IMR-90 (cell line): ENCODE data around the gene APP. TPM values are rescaled to one million over a fixed set of nuclear protein-coding genes. Genes with fewer than 3 reads are reported as not detected.

Source experiments
- ATAC-seq: fragments of 200-7000 bp; cut with Tn5 transposase; 2 replicates; pipeline ENCODE4 v1.9.1; 2020; ENCODE audit warnings: low read depth, mild to moderate bottlenecking, moderate library complexity
- BruUV-seq: library from RNA; stranded (reverse); fragments of 400-500 nt; replicated peaks from 2 replicates; lab custom pipeline; 2021; lab: Mats Ljungman, UMichigan
- CTCF ChIA-PET: fragments of 300-600 bp; formaldehyde crosslinking; extraction: SDS; loops from one replicate; lab custom pipeline; 2021; ENCODE audit warnings: antibody characterized with exemption; lab: Yijun Ruan, JAX
- POLR2A ChIA-PET: fragments of 300-600 bp; sonication (Branson Sonifier 250); formaldehyde crosslinking; loops from one replicate; lab custom pipeline; 2022; ENCODE audit warnings: antibody characterized with exemption; ENCODE audit not compliant: unreplicated experiment; lab: Charles Lee
- DNase-seq: peaks from one replicate; pipeline ENCODE4 v3.0.0; 2013
- H2AFZ ChIP-seq: replicated peaks from 2 replicates; pipeline ENCODE3; 2013; ENCODE audit warnings: low read length, mild to moderate bottlenecking; ENCODE audit not compliant: poor library complexity
- H2AK5ac ChIP-seq: 2 replicates; pipeline ENCODE4 v1.6.1; 2013; ENCODE audit warnings: low read depth, low read length, inconsistent platforms
- H2AK9ac ChIP-seq: replicated peaks from 2 replicates; pipeline ENCODE3; 2013; ENCODE audit warnings: mild to moderate bottlenecking, low read depth, low read length, moderate library complexity; ENCODE audit not compliant: poor library complexity
- H2BK120ac ChIP-seq: 2 replicates; pipeline ENCODE4 v1.6.1; 2013; ENCODE audit warnings: low read depth, low read length, inconsistent platforms
- H2BK15ac ChIP-seq: 3 replicates; pipeline ENCODE4 v1.6.1; 2013; ENCODE audit warnings: low read depth, low read length, inconsistent platforms
- H2BK20ac ChIP-seq: 2 replicates; pipeline ENCODE4 v1.6.1; 2013; ENCODE audit warnings: low read depth, mild to moderate bottlenecking, inconsistent platforms, low read length, moderate library complexity
- H2BK5ac ChIP-seq: 2 replicates; pipeline ENCODE4 v1.6.1; 2013; ENCODE audit warnings: mild to moderate bottlenecking, low read depth, low read length, inconsistent platforms; ENCODE audit not compliant: poor library complexity, severe bottlenecking
- H3K14ac ChIP-seq: replicated peaks from 2 replicates; pipeline ENCODE4 v1.6.1; 2013; ENCODE audit warnings: low read depth, low read length, inconsistent platforms
- H3K18ac ChIP-seq: 2 replicates; pipeline ENCODE4 v1.6.1; 2013; ENCODE audit warnings: low read depth, low read length, control low read depth
- H3K23ac ChIP-seq: 2 replicates; pipeline ENCODE4 v1.6.1; 2013; ENCODE audit warnings: low read depth, low read length, inconsistent platforms
- H3K27ac ChIP-seq: 2 replicates; pipeline ENCODE4 v1.5.1; 2013; ENCODE audit warnings: mild to moderate bottlenecking, control low read depth, low read length; ENCODE audit not compliant: insufficient read depth
- H3K27me3 ChIP-seq: 2 replicates; pipeline ENCODE4 v1.6.1; 2013; ENCODE audit warnings: low read length; ENCODE audit not compliant: control insufficient read depth, insufficient read depth
- H3K36me3 ChIP-seq: 2 replicates; pipeline ENCODE4 v1.6.1; 2013; ENCODE audit warnings: low read length, mixed read lengths; ENCODE audit not compliant: control insufficient read depth, insufficient read depth
- H3K4ac ChIP-seq: 2 replicates; pipeline ENCODE4 v1.6.1; 2013; ENCODE audit warnings: low read depth, low read length, inconsistent platforms
- H3K4me1 ChIP-seq: 2 replicates; pipeline ENCODE4 v1.6.1; 2013; ENCODE audit warnings: low read length, mixed read lengths; ENCODE audit not compliant: control insufficient read depth, insufficient read depth
- H3K4me2 ChIP-seq: 2 replicates; pipeline ENCODE4 v1.6.1; 2013; ENCODE audit warnings: low read depth, mild to moderate bottlenecking, control low read depth, low read length, moderate library complexity
- H3K4me3 ChIP-seq: 2 replicates; pipeline ENCODE4 v1.5.1; 2013; ENCODE audit warnings: low read depth, mild to moderate bottlenecking, control low read depth, low read length, moderate library complexity; ENCODE audit not compliant: insufficient read depth
- H3K56ac ChIP-seq: 2 replicates; pipeline ENCODE4 v1.6.1; 2013; ENCODE audit warnings: low read length, inconsistent platforms; ENCODE audit not compliant: insufficient read depth; ENCODE audit errors: extremely low read depth
- H3K79me1 ChIP-seq, 2 experiments: 2 replicates each; pipeline ENCODE4 v1.6.1; 2013; ENCODE audit warnings: low read length in 2 of 2, inconsistent platforms in 1 of 2, low read depth in 1 of 2
- H3K9ac ChIP-seq: 2 replicates; pipeline ENCODE4 v1.6.1; 2013; ENCODE audit warnings: low read depth, low read length, control low read depth
- H3K9me1 ChIP-seq: 2 replicates; pipeline ENCODE4 v1.6.1; 2013; ENCODE audit warnings: low read length, inconsistent platforms; ENCODE audit not compliant: insufficient read depth
- H3K9me3 ChIP-seq: 2 replicates; pipeline ENCODE4 v1.6.1; 2013; ENCODE audit warnings: low read length; ENCODE audit not compliant: control insufficient read depth, insufficient read depth
- H4K20me1 ChIP-seq: 2 replicates; pipeline ENCODE4 v1.6.1; 2013; ENCODE audit warnings: low read length, inconsistent platforms; ENCODE audit not compliant: insufficient read depth
- H4K5ac ChIP-seq: 2 replicates; pipeline ENCODE4 v1.6.1; 2013; ENCODE audit warnings: mild to moderate bottlenecking, low read depth, low read length, control low read depth
- H4K8ac ChIP-seq, 2 experiments: 2 replicates each; pipeline ENCODE4 v1.6.1; 2013; ENCODE audit warnings: low read depth in 2 of 2, low read length in 2 of 2, control low read depth in 1 of 2, inconsistent platforms in 1 of 2
- H4K91ac ChIP-seq: 2 replicates; pipeline ENCODE4 v1.6.1; 2013; ENCODE audit warnings: low read depth, low read length, inconsistent platforms; ENCODE audit not compliant: insufficient read depth
- BHLHE40 ChIP-seq: fragments of 150-350 bp; IDR thresholded peaks from 2 replicates; pipeline ENCODE4 v1.6.1; 2016; ENCODE audit warnings: mild to moderate bottlenecking, low read depth, low read length
- CEBPB ChIP-seq: IDR thresholded peaks from 2 replicates; pipeline ENCODE4 v1.6.1; 2012; ENCODE audit warnings: low read depth, low read length, improper control_type of control experiment
- CHD1 ChIP-seq: IDR thresholded peaks from 2 replicates; pipeline ENCODE4 v1.6.1; 2012; ENCODE audit warnings: low read depth, low read length, improper control_type of control experiment
- CTCF ChIP-seq: conservative IDR thresholded peaks from 2 replicates; pipeline ENCODE4 v1.5.1; 2012; ENCODE audit warnings: mild to moderate bottlenecking, low read depth, low read length, improper control_type of control experiment
- ELK1 ChIP-seq: fragments of 150-350 bp; IDR thresholded peaks from 2 replicates; pipeline ENCODE4 v1.6.1; 2016; ENCODE audit warnings: low read depth, mild to moderate bottlenecking, low read length, moderate library complexity, borderline replicate concordance
- FOS ChIP-seq: fragments of 150-350 bp; IDR thresholded peaks from 2 replicates; pipeline ENCODE4 v1.6.1; 2016; ENCODE audit warnings: low read depth, low read length
- MAFK ChIP-seq: IDR thresholded peaks from 2 replicates; pipeline ENCODE4 v1.6.1; 2012; ENCODE audit warnings: low read depth, low read length, improper control_type of control experiment
- MAZ ChIP-seq: IDR thresholded peaks from 2 replicates; pipeline ENCODE4 v1.6.1; 2012; ENCODE audit warnings: low read depth, mild to moderate bottlenecking, low read length, improper control_type of control experiment, moderate library complexity, borderline replicate concordance
- MXI1 ChIP-seq: IDR thresholded peaks from 2 replicates; pipeline ENCODE4 v1.6.1; 2012; ENCODE audit warnings: low read depth, mild to moderate bottlenecking, low read length, moderate library complexity, borderline replicate concordance
- NFE2L2 ChIP-seq: fragments of 150-350 bp; IDR thresholded peaks from 2 replicates; pipeline ENCODE4 v1.6.1; 2016; ENCODE audit warnings: low read depth, mild to moderate bottlenecking, low read length
- POLR2A ChIP-seq: IDR thresholded peaks from 2 replicates; pipeline ENCODE4 v1.6.1; 2012; ENCODE audit warnings: mild to moderate bottlenecking, low read depth, low read length
- RAD21 ChIP-seq: IDR thresholded peaks from 2 replicates; pipeline ENCODE4 v1.6.1; 2012; ENCODE audit warnings: low read length, improper control_type of control experiment
- RCOR1 ChIP-seq: IDR thresholded peaks from 2 replicates; pipeline ENCODE4 v1.6.1; 2012; ENCODE audit warnings: mild to moderate bottlenecking, low read length, improper control_type of control experiment; ENCODE audit not compliant: insufficient replicate concordance
- RFX5 ChIP-seq: IDR thresholded peaks from 2 replicates; pipeline ENCODE4 v1.8.0; 2012; ENCODE audit warnings: low read depth, mild to moderate bottlenecking, low read length, moderate library complexity
- SMC3 ChIP-seq: fragments of 150-350 bp; IDR thresholded peaks from 2 replicates; pipeline ENCODE4 v1.6.1; 2016; ENCODE audit warnings: low read depth, mild to moderate bottlenecking, antibody characterized with exemption, low read length, moderate library complexity
- USF2 ChIP-seq: fragments of 150-350 bp; IDR thresholded peaks from 2 replicates; pipeline ENCODE4 v1.6.1; 2017; ENCODE audit warnings: mild to moderate bottlenecking, antibody characterized with exemption, low read length, low read depth
- WGBS, 2 experiments: methylation state at CpG; one replicate each; pipeline versions ENCODE4 v1.1.5 to v1.1.7; 2013; ENCODE audit warnings: missing lambda C conversion rate in 2 of 2; ENCODE audit not compliant: insufficient read length in 1 of 2; ENCODE audit errors: extremely low coverage in 2 of 2; 5-methylcytosine and 5-hydroxymethylcytosine counted together
- dilution Hi-C: fragments of 300-500 bp; cut with HindIII; formaldehyde crosslinking; loops from one replicate; pipeline ENCODE4 v1.14.3; 2018; ENCODE audit warnings: low sequenced_read_pairs; ENCODE audit not compliant: unreplicated experiment
- in situ Hi-C: fragments of 300-500 bp; cut with MboI; formaldehyde crosslinking; loops from 3 replicates; pipeline ENCODE4 v1.14.3; 2019; ENCODE audit warnings: low sequenced_read_pairs, inconsistent platforms, mixed read lengths
- intact Hi-C: fragments of 100-400 bp; cut with micrococcal nuclease; formaldehyde crosslinking; loops from 2 replicates; pipeline ENCODE4 v1.10.0; 2022
- polyA plus RNA-seq, 3 experiments: library from polyadenylated mRNA; depleted of rRNA; stranded (reverse); fragments of >200 nt; gene quantifications; 2 replicates each; pipeline ENCODE4 v1.2.3, GENCODE V29; 2012; ENCODE audit warnings: low replicate concordance in 1 of 3
- total RNA-seq: library from RNA; depleted of rRNA; stranded (reverse); fragments of >200 nt; gene quantifications from 2 replicates; pipeline ENCODE4 v1.2.3, GENCODE V29; 2012

APP gene
- total and polyA plus RNA-seq, 2 of the 4 experiments (the other 2 are of a cell fraction), result 191 to 530 TPM

GRCh38 chr21:25885405-25885804, 285.2 kb downstream of the APP start:
- Histone ChIP-seq H3K56ac (no peak overlapping the region), H3K14ac (no peak overlapping the region), H2AFZ (no peak overlapping the region), H2BK20ac (no peak overlapping the region), H3K9me3 (no peaks in the 10 kb centered on the region), H3K9me1 (peaks cover 4% of the 10 kb centered on the region), H3K36me3 (peaks cover 21% of the 10 kb centered on the region), H4K20me1 (no peaks in the 10 kb centered on the region), H3K79me1 (peaks cover 4 to 13% of the 10 kb centered on the region in 2 experiments; a peak in 2 of 4 replicates), H3K4me1 (no peaks in the 10 kb centered on the region), H3K27ac (no peak overlapping the region), H2AK5ac (no peak overlapping the region), H3K18ac (no peak overlapping the region), H3K4me3 (no peak overlapping the region), H2BK5ac (no peak overlapping the region), H4K5ac (no peak overlapping the region), H3K27me3 (no peaks in the 10 kb centered on the region), H4K8ac (no peak overlapping the region), H4K91ac (no peak overlapping the region), H3K9ac (no peak overlapping the region), H2BK120ac (no peak overlapping the region), H2BK15ac (no peak overlapping the region), H3K4ac (no peak overlapping the region), H3K23ac (no peak overlapping the region), H3K4me2 (no peak overlapping the region), H2AK9ac (no peak overlapping the region)
- WGBS, 2 experiments, result 83% methylated on average over 4 of the region's 4 CpGs; no CpG with 5 or more reads in 1 of the 2 experiments
- in situ Hi-C loops, result loop anchor here (5.0 to 25.0 kb wide), 2 partner anchors 282 to 827 kb away; no protein-coding TSS in a partner anchor
- ATAC-seq (no peak), DNase-seq (no peak)
- dilution Hi-C loops, result no loop called here
- ChIA-PET CTCF (no interaction called here), POLR2A (no interaction called here)
- BruUV-seq, result no TSS peak
- intact Hi-C loops, result no loop called here
- TF ChIP-seq SMC3 (no peak), CEBPB (no peak), MAZ (no peak), POLR2A (no peak), NFE2L2 (no peak), ELK1 (no peak), BHLHE40 (no peak), USF2 (no peak), RCOR1 (no peak), FOS (no peak), RAD21 (no peak), MAFK (no peak), CHD1 (no peak), MXI1 (no peak), CTCF (no peak), RFX5 (no peak)
